ENCODE data around the gene TAMALIN. TPM values are rescaled to one million over a fixed set of nuclear protein-coding genes. Genes with fewer than 3 reads are reported as not detected.
A peak's percentile ranks its signal among the peaks of the same experiment; 100 is the strongest.

The TAMALIN gene
- total and polyA plus RNA-seq, 2 donors from 2014 or later = 22.3 to 52.3 TPM

- Histone ChIP-seq H3K4me1 (ENCODE audit: control insufficient read depth in 2 of 3, insufficient read depth in 2 of 3, low read depth in 1 of 3, low read length in 3 of 3) (no peaks in the 10 kb centered on the region), H3K9me3 (ENCODE audit: control insufficient read depth in 2 of 3, insufficient read depth in 1 of 3, low read length in 3 of 3) (no peaks in the 10 kb centered on the region), H3K27me3 (ENCODE audit: control insufficient read depth, insufficient read depth, low read length) (no peaks in the 10 kb centered on the region), H3K4me3 (ENCODE audit: low read length in 3 of 3) (no peak overlapping the region), H3K9ac (ENCODE audit: low read length in 3 of 3) (no peak overlapping the region), H3K27ac (ENCODE audit: low read depth in 2 of 2, low read length in 2 of 2) (no peak overlapping the region), H3K36me3 (ENCODE audit: control insufficient read depth in 2 of 3, insufficient read depth in 3 of 3, low read length in 3 of 3) (peaks cover 0 to 4% (median 0%) of the 10 kb centered on the region in 3 donors)
- DNase-seq = peak in 1 of 5 donors; percentile 36
- TF ChIP-seq CTCF (IDR thresholded peaks at IDR 0.05; ENCODE audit: borderline replicate concordance, extremely low read depth, insufficient read depth) = no peak
- FAIRE-seq = no peak
- intact Hi-C loops (cut with DNase I) = no loop called here
Measured at GRCh38 chr12:52018433-52019112, 11.8 kb downstream of the TAMALIN start.

- H3K4me1 ChIP-seq (ENCODE audit: control insufficient read depth in 2 of 3, insufficient read depth in 2 of 3, low read depth in 1 of 3, low read length in 3 of 3) = peaks cover 0 to 4% (median 3%) of the 10 kb centered on the region in 3 donors
- no peaks in the 10 kb centered on the region for H3K27me3 ChIP-seq (ENCODE audit: control insufficient read depth, insufficient read depth, low read length)
- no peak for TF ChIP-seq CTCF (IDR thresholded peaks at IDR 0.05; ENCODE audit: borderline replicate concordance, extremely low read depth, insufficient read depth)
- H3K36me3 ChIP-seq (ENCODE audit: control insufficient read depth in 2 of 3, insufficient read depth in 3 of 3, low read length in 3 of 3) = no peaks in the 10 kb centered on the region
- H3K9me3 ChIP-seq (ENCODE audit: control insufficient read depth in 2 of 3, insufficient read depth in 1 of 3, low read length in 3 of 3) = no peaks in the 10 kb centered on the region
- intact Hi-C loops (cut with DNase I) = no loop called here
- no peak overlapping the region for H3K27ac ChIP-seq (ENCODE audit: low read depth in 2 of 2, low read length in 2 of 2)
- FAIRE-seq = no peak
- H3K9ac ChIP-seq (ENCODE audit: low read length in 3 of 3) = no peak overlapping the region
- no peak overlapping the region for H3K4me3 ChIP-seq (ENCODE audit: low read length in 3 of 3)
- peak; percentile 70 to 81 (median 79) for DNase-seq
Measured at GRCh38 chr12:52019113-52019770, 12.5 kb downstream of the TAMALIN start.

- H3K9ac ChIP-seq (ENCODE audit: low read length in 3 of 3) = no peak overlapping the region
- peak; percentile 60 for TF ChIP-seq CTCF (IDR thresholded peaks at IDR 0.05; ENCODE audit: borderline replicate concordance, extremely low read depth, insufficient read depth)
- FAIRE-seq (no peak), DNase-seq (peak; percentile 74 to 84 (median 82))
- H3K36me3 ChIP-seq (ENCODE audit: control insufficient read depth in 2 of 3, insufficient read depth in 3 of 3, low read length in 3 of 3) = no peaks in the 10 kb centered on the region
- H3K27me3 ChIP-seq (ENCODE audit: control insufficient read depth, insufficient read depth, low read length) = no peaks in the 10 kb centered on the region
- H3K9me3 ChIP-seq (ENCODE audit: control insufficient read depth in 2 of 3, insufficient read depth in 1 of 3, low read length in 3 of 3) = no peaks in the 10 kb centered on the region
- no peak overlapping the region for H3K4me3 ChIP-seq (ENCODE audit: low read length in 3 of 3)
- no peak overlapping the region for H3K27ac ChIP-seq (ENCODE audit: low read depth in 2 of 2, low read length in 2 of 2)
- H3K4me1 ChIP-seq (ENCODE audit: control insufficient read depth in 2 of 3, insufficient read depth in 2 of 3, low read depth in 1 of 3, low read length in 3 of 3) = peaks cover 0 to 6% (median 6%) of the 10 kb centered on the region in 3 donors
- intact Hi-C loops (cut with DNase I) = loop anchor here (10.0 kb wide), 1 partner anchor 54 kb away; the partner anchor contains the start of gene SMIM41
Measured at GRCh38 chr12:52020539-52021336, 14.0 kb downstream of the TAMALIN start.
